Fibroblast of mammary gland (primary cell): ENCODE measurements around the gene GLT1D1.

Source experiments
- DNase-seq: peaks from one replicate; pipeline ENCODE4 v3.0.0-alpha.2; 2010; ENCODE audit warnings: low read depth
- H3K4me3 ChIP-seq: 2 replicates; pipeline ENCODE4 v1.5.1; 2011; ENCODE audit warnings: low read depth, mild to moderate bottlenecking, low read length, moderate library complexity; ENCODE audit not compliant: control insufficient read depth
- CTCF ChIP-seq: conservative IDR thresholded peaks from 2 replicates; pipeline ENCODE4 v1.5.1; 2011; ENCODE audit warnings: low read depth, low read length, inconsistent platforms; ENCODE audit not compliant: control insufficient read depth, insufficient read depth

GLT1D1 gene

DNA sequence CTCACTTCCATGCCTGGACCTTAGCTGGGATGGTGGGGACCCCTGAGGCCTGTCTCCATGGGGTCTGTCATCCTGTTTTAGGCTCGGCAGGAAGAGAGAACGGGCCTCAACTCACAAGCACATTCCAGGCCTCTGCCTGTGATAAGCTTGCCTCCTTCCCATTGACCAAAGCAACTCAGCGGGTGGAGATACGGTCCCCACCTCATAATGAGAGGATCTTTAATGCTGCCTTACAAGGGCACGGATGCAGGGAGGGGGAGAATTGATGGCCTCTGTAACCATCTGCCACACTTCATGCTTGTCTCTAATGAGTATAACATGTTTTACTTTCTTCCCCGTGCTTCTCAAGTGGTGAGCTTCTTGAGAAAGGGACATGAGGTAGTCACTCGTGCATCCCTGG is 50.0 kb downstream of the GLT1D1 start:
- H3K4me3 ChIP-seq: no peak overlapping the region
- TF ChIP-seq CTCF: no peak
- DNase-seq: no peak

DNA sequence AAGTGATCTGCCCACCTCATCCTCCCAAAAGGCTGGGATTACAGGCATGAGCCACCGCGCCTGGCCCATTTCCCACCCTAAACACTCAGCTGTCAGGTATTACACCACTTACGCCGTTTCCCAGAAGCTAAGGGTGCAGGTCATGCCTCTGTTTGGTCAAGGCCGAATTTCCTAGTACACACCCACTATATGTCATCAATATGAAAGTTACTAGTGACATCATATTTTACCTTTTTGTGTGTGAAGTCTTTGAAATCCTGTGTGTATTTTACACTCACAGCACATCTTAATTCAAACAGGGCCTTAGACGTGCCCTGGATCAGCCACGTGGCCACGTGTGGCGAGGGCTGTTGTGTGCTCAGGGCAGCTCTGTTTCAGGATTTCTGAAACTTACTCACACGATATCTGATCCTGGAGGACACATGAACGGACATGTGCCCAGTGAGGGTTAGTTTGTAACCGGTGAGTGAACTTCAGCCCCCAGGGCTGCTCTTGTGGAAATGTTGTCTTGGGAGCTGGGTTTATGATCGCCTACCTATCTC is 51.8 kb downstream of the GLT1D1 start:
- no peak for DNase-seq
- H3K4me3 ChIP-seq: no peak overlapping the region
- TF ChIP-seq CTCF: no peak

- H3K4me3 ChIP-seq: no peak overlapping the region
- DNase-seq: no peak
- no peak for TF ChIP-seq CTCF
Measured at GRCh38 chr12:128906485-128907137, 53.3 kb downstream of the GLT1D1 start.

GRCh38 chr12:128908254-128908653 is 55.0 kb downstream of the GLT1D1 start:
- H3K4me3 ChIP-seq: no peak overlapping the region
- no peak for DNase-seq
- no peak for TF ChIP-seq CTCF

GRCh38 chr12:128909653-128910052 is 56.4 kb downstream of the GLT1D1 start:
- DNase-seq: no peak
- H3K4me3 ChIP-seq: no peak overlapping the region
- TF ChIP-seq CTCF: no peak

DNA sequence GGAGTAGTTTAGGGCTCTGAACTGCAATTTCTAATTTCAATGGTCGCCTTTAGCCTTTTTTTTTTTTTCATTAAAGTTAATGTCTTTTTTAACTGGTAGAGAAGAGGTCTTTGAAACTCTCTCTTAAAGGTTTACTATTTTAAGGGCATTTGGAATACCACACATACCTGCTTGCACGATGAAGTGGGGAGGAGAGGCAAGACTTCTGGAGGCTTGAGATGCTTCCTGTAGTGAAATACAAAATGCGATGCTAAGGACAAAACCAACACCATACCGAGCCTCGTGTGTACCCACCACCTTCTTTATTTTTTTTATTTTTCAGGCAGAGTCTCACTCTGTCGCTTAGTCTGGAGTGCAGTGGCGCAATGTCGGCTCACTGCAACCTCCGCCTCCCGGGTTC is 57.4 kb downstream of the GLT1D1 start:
- no peak for TF ChIP-seq CTCF
- no peak overlapping the region for H3K4me3 ChIP-seq
- no peak for DNase-seq
